T-helper 2 cell treated with Interferon-gamma antibody and Interleukin-4, amounts not matched to agents 5 μg/mL and 100 μg/mL, for 36 hours (primary cell): ENCODE measurements around the gene CALML3.

Experiments
- DNase-seq: peaks from one replicate; pipeline ENCODE4 v3.0.0; 2021; ENCODE audit warnings: low spot score
- H3K27ac Mint-ChIP-seq: one replicate; pipeline ENCODE4 v1.8.0; 2021; ENCODE audit warnings: mild to moderate bottlenecking, mixed read lengths
- H3K27me3 Mint-ChIP-seq: one replicate; pipeline ENCODE4 v1.8.0; 2021; ENCODE audit warnings: low read depth, mixed read lengths
- H3K36me3 Mint-ChIP-seq: one replicate; pipeline ENCODE4 v1.8.0; 2021; ENCODE audit warnings: low read depth, mixed read lengths
- H3K4me1 Mint-ChIP-seq: one replicate; pipeline ENCODE4 v1.8.0; 2021; ENCODE audit warnings: low read depth, mixed read lengths
- H3K4me3 Mint-ChIP-seq: one replicate; pipeline ENCODE4 v1.8.0; 2022; ENCODE audit warnings: mild to moderate bottlenecking, moderate library complexity, mixed read lengths
- H3K9me3 Mint-ChIP-seq: one replicate; pipeline ENCODE4 v1.8.0; 2021; ENCODE audit warnings: mixed read lengths

CALML3 gene

DNA sequence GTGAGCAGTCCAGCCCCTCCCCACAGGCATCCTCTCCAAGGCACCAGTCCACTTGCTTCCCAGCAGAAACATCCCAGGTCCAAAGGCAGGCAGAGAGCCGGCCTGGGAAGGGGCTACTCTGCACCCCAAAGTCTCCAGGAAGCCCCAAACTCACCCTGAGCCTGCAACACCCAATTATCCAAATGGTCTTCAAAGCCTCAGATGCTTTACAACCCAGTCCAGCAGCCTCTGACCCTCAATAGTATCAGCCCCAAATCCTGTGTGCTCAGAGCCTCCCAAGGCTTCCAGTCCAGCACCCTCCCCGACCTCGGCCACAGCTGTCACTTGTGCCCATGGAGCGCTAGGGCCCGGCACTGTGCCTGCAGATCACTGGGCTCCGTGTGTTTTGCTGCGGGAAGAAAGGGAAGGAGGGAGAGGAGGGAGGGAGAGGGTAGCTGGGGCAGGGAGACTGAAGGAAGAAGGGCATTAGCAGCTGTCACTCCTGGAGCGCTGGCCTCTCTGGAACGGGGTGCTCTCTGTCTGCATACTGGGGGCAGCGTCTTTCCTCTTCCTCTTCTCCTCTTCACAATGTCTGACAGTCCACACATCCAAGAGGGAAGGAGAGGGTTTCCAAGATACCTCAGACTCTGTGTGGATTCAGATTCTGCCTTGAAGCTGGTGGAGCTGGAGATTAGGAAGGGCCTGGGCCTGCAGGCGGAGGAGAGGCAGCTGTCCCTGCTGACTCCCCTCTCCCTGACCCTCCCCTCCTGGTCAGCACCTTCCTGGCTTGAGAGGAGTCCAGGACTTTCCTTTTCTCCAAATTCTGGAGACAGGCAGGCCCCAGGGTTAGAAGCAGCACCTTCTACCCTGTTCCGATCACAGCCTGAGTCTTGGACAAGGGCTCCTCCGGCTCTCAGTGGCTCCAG, 38.6 kb upstream of the CALML3 start:
- DNase-seq = no peak
- H3K27ac Mint-ChIP-seq = no peak overlapping the region
- no peaks in the 10 kb centered on the region for H3K36me3 Mint-ChIP-seq
- H3K27me3 Mint-ChIP-seq = no peaks in the 10 kb centered on the region
- no peaks in the 10 kb centered on the region for H3K9me3 Mint-ChIP-seq
- no peak overlapping the region for H3K4me3 Mint-ChIP-seq
- H3K4me1 Mint-ChIP-seq = peaks cover 2% of the 10 kb centered on the region

DNA sequence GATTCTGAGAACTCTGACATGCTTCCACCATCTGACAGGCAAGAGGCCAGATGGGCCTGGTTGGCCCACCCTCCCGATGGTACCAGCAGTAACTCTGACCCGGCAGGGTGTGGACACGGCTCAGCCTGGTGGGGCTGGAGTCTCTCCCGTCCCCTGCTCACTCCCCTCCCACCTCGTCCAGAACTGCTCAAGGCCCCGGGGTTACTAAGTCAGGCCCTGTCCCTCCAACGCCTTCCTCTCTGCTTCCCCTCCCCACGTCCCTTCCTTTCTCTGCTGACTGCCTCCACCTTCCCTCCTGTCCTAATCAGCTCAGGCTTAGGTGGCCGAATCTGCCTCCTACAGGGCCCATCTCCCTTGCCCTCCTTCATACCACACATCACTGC, 37.9 kb upstream of the CALML3 start:
- Mint-ChIP-seq H3K27ac (no peak overlapping the region), H3K4me3 (no peak overlapping the region), H3K4me1 (peaks cover 2% of the 10 kb centered on the region), H3K36me3 (no peaks in the 10 kb centered on the region), H3K27me3 (no peaks in the 10 kb centered on the region), H3K9me3 (no peaks in the 10 kb centered on the region)
- DNase-seq = no peak

DNA sequence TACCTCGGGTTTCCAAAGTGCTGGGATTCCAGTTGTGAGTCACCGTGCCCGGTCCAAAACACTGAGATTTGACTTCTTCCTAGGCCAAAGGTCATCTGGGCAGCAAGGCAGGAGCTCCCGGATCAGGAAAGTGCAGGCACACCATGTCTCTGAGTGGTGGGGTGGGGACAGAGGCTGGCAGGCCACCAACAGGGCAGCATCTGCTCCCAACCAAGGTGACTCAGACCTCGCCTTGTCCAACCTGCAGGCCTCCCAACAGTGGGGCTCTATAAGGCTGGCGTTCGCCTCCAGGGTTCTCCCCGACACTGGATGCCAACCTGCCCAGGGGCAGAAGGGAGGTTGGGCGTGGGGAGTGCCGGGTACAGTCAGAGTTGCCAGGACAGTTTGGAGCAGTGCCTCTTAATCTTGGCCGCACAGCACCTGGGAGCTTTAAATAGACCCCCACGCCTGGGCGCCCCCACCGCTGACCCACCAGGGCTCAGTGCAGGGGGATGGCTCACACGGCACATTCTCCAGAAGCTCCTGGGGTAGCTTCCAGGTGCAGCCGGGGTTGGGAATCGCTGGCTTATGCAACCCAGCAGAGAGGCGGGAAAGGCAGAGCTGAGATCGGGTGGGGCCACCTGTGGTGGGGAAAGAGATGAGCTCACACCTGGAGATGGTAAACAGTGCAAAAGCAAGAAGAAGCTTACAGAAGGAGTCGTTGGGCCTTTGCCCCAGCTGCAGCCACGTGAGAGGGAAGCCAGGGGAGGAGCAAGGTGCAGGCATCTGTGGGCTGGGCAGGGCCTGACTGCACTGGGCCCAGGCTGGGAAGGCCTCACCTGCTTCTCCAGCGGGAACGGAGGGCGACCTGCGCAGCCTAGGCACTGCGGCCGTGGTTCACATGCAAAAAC, 36.2 kb upstream of the CALML3 start:
- no peak overlapping the region for H3K4me3 Mint-ChIP-seq
- no peak for DNase-seq
- no peak overlapping the region for H3K27ac Mint-ChIP-seq
- peaks cover 8% of the 10 kb centered on the region for H3K9me3 Mint-ChIP-seq
- H3K4me1 Mint-ChIP-seq = peaks cover 2% of the 10 kb centered on the region
- H3K27me3 Mint-ChIP-seq = no peaks in the 10 kb centered on the region
- H3K36me3 Mint-ChIP-seq = no peaks in the 10 kb centered on the region

DNA sequence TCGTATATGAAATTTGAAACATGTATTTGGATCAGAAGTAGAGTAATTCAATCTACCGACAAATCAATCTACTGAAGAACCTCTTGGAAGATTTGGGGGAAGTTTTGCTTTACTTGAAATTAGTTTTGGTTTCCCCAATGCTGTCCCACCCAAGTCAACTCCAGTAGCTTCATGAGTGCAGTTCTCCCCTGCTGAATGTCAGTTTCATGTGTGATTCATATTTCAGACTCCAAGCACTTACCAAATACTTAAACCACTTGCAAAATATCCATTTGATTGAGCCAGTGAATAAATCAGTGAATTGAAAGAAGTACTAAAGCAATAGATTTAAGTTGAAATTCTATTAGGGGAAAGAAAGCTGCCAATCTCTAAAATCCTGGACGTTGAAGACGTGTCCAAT, 34.7 kb upstream of the CALML3 start:
- Mint-ChIP-seq H3K4me3 (no peak overlapping the region), H3K9me3 (peaks cover 8% of the 10 kb centered on the region), H3K4me1 (peaks cover 2% of the 10 kb centered on the region), H3K27ac (no peak overlapping the region), H3K36me3 (no peaks in the 10 kb centered on the region), H3K27me3 (no peaks in the 10 kb centered on the region)
- no peak for DNase-seq

DNA sequence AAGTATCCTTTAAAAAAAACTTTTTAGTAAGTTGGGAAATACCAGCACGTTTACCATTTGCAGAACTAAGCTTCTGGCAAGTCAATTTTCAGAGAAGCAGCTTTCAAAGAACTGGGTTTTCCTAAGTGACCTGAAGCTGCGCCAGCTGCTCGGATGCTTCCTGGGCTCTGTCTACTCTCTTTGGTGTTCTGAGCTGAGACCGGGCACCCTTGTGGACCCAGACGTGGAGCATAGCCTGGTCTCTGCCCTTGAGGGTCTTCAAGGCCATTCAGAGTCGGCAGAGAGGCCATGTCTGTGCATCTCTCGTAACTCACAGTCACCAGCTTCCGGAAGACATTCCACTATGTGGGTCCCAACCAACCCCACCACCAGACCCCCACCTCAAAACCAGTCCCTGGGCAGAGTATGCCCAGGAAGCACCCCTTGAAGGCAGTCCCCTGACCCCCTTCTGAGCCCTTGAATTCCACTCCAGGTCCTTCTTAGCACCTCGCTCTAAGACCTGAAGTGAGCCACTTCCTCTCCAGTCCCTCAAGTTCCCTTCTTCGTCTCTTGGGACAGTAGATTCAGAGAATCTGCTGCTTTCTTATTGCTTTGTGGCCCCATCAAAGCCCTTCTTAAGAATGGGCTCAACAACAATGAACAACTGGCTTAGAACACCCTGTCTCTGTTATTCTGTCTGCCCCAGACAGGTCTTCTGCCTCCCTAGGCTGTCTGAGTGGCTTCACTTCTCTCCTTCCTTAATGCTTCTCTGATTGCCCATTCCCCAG, 33.9 kb upstream of the CALML3 start:
- Mint-ChIP-seq H3K27ac (no peak overlapping the region), H3K9me3 (peaks cover 8% of the 10 kb centered on the region), H3K4me1 (peaks cover 2% of the 10 kb centered on the region), H3K4me3 (no peak overlapping the region), H3K27me3 (no peaks in the 10 kb centered on the region), H3K36me3 (no peaks in the 10 kb centered on the region)
- no peak for DNase-seq

DNA sequence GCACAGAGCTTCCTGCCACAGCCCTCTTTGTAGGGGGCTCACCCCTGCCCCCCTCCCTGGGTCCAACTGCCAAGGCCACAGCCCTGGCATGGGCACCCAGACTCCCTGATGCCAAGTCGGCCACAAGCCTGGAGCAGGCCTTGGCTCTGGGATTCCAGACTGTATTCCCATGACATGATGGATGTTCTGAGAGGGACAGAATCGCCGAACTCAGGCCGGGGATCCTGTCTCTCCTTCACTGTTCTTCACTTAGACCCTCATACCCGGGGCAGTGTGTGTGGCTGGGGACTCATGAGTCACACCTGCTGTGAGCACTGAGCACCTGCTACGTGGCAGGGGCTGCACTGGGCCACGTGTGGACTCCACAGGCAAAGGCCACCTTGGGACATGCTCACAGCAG, 33.3 kb upstream of the CALML3 start:
- H3K36me3 Mint-ChIP-seq = no peaks in the 10 kb centered on the region
- H3K9me3 Mint-ChIP-seq = peaks cover 8% of the 10 kb centered on the region
- no peaks in the 10 kb centered on the region for H3K27me3 Mint-ChIP-seq
- H3K4me1 Mint-ChIP-seq = peaks cover 2% of the 10 kb centered on the region
- H3K4me3 Mint-ChIP-seq = no peak overlapping the region
- no peak for DNase-seq
- no peak overlapping the region for H3K27ac Mint-ChIP-seq

DNA sequence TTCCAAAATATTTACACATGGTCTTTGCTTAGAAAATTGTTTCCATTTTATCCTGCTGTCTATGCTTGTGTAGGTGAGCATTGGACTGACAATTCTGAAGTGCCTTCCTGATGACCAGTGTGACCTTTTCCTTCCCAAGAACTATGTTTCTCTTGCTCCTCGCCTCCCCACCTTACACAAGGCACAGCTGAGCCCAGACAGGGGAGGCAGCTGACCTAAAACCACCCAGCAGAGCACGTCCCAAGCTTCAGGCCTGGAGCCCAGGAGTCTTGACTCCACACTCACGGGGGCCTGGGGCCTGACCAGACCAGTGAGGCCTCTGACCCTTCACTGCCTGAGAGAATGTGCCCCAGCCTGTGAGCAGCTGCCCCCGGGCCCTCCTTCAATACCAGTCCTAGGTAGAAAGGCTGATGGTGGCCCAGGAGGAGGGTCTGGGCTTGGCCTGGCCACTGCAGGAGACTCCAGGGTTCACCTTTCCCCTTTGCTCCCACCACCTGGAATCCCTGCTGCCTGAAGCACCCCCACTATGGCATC, 32.4 kb upstream of the CALML3 start:
- no peak for DNase-seq
- H3K9me3 Mint-ChIP-seq = peaks cover 8% of the 10 kb centered on the region
- H3K27ac Mint-ChIP-seq = no peak overlapping the region
- peaks cover 2% of the 10 kb centered on the region for H3K4me1 Mint-ChIP-seq
- H3K4me3 Mint-ChIP-seq = no peak overlapping the region
- H3K36me3 Mint-ChIP-seq = no peaks in the 10 kb centered on the region
- no peaks in the 10 kb centered on the region for H3K27me3 Mint-ChIP-seq

DNA sequence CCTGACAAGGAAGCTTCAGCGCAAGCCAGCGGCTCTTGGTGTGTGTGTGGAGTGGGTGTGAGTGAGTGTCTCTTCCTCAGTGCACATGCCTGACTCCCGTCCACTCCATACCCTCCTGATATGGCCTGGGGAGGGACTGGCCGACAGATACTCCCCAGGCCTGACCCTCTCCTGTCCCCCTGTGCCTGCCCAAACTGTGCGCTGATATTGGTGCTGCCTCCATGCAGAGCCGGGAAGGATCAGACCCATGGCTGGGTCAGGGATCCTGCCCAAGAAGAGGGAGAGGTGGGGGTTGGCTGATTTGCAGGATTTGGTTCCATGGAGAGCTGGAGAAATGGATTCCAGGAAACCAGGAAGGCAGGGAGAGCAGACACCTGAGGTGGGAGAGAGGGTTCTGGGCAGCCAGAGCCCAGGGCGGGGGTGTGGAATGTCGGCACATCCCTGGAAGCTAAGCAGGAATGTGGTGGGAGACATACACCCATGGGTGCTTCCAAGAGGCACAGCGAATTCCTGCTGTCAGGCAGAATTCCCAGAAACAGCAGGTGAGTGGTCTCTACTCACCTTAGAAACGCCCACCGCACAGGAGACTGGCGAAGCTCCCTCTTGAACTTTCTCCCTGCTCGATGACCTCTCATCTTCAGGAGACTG, 31.7 kb upstream of the CALML3 start:
- no peak for DNase-seq
- Mint-ChIP-seq H3K27ac (no peak overlapping the region), H3K4me1 (no peaks in the 10 kb centered on the region), H3K36me3 (no peaks in the 10 kb centered on the region), H3K9me3 (peaks cover 8% of the 10 kb centered on the region), H3K4me3 (no peak overlapping the region), H3K27me3 (no peaks in the 10 kb centered on the region)

DNA sequence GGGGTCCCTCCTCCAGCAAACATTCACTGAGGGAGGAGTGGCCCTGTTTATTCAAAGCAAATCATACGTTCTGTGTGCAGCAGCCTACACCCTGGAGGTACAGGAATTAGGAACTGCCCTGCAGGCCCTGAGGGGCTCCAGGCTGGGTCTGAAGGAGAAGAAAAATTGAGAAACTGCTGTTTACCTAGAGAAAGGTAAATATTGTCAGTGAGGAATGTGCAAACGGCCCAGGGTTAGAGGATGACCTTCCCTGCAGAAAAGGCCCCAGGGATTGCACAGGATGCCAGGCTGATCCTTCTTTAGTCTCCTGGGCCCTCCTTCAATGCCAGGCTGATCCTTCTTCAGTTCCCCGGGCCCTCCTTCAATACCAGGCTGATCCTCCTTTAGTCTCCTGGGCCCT, 31.1 kb upstream of the CALML3 start:
- H3K4me1 Mint-ChIP-seq = no peaks in the 10 kb centered on the region
- H3K9me3 Mint-ChIP-seq = peaks cover 8% of the 10 kb centered on the region
- H3K27me3 Mint-ChIP-seq = no peaks in the 10 kb centered on the region
- no peaks in the 10 kb centered on the region for H3K36me3 Mint-ChIP-seq
- DNase-seq = no peak
- H3K27ac Mint-ChIP-seq = no peak overlapping the region
- H3K4me3 Mint-ChIP-seq = no peak overlapping the region

DNA sequence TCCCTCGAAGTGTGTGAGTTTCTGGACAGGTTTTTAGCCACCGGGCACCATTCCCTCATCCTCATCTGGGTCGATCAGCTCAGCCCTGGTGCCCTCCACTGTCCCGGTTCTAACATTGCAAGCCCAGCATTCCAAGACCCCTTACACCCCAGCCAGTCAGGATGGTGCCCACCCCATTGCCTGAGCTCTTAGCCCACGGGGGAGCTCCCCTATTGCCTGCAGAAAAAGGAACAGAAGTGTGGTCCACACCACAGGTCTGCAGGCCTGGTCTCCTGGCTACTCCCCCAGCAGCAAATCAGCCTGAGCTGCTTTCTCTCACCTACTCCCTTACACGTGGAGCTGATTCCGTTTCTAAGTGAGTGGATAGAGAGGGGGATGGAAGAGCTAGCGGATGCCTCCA, 30.1 kb upstream of the CALML3 start:
- Mint-ChIP-seq H3K36me3 (no peaks in the 10 kb centered on the region), H3K9me3 (peaks cover 8% of the 10 kb centered on the region), H3K4me3 (no peak overlapping the region), H3K27ac (no peak overlapping the region), H3K4me1 (no peaks in the 10 kb centered on the region), H3K27me3 (no peaks in the 10 kb centered on the region)
- DNase-seq = no peak

DNA sequence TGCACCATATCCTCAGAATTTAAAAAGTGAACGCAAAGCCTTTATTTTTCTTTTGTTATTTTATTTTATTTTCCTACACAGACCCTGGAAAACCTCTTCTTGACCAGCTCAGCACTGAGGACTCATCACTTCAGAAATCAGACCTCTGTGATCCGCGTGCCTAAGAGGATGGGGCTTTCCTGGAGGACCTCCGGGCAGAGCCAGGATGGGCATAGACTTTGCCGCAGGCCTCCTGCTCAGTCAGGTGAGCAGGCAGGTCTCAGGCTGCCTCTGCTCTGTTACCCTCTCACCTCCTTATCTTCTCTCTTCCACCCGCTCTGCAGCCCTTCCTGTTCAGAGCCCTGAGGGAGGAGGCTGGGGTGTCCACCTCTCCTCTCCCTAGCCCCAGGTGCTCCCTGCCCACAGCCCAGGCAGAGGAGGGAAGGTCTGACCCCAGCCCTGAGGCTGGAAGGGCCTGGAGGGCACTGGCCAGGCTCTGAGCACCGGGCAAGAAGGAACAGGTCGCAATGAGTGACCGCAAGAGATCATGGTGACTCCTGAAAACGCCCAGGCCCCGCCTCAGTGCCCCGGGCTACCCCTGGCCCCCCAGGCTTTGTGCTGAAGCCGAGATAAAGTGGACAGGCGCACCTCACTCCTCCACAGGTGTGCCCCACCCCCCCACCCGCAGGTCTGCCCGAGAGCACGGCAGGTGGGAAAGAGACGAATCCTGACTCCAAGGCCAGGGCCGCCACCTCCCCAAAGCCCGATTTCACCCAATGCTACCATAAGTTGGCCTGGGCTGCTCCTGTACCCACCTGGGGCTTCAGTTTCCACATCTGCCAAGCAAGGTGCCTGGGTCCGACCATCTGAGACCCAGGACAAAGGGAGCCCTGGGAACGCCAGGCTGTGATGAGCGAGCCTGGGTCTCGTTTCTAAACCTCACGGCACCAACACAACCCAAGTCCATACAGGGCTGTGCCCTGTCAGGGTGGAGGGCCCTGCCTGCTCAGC, 28.2 kb upstream of the CALML3 start:
- no peaks in the 10 kb centered on the region for H3K36me3 Mint-ChIP-seq
- no peaks in the 10 kb centered on the region for H3K27me3 Mint-ChIP-seq
- H3K4me3 Mint-ChIP-seq = no peak overlapping the region
- H3K4me1 Mint-ChIP-seq = no peaks in the 10 kb centered on the region
- H3K27ac Mint-ChIP-seq = no peak overlapping the region
- H3K9me3 Mint-ChIP-seq = peaks cover 8% of the 10 kb centered on the region
- DNase-seq = no peak

DNA sequence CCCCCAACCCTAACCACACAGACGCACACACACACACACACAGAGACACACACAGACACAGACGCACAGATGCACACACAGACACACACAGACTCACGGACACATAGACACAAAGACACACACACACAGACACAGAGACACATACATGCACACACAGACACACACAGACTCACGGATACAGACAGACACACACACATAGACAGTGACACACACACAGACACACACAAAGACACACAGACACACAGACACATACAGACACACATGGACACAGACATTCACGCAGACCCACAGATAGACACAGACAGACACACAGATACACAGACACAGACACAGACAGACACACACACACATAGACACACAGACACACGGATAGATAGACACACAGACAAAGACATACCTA, 27.5 kb upstream of the CALML3 start:
- no peak for DNase-seq
- Mint-ChIP-seq H3K36me3 (no peaks in the 10 kb centered on the region), H3K4me1 (no peaks in the 10 kb centered on the region), H3K4me3 (no peak overlapping the region), H3K27me3 (peaks cover 2% of the 10 kb centered on the region), H3K27ac (no peak overlapping the region), H3K9me3 (peaks cover 6% of the 10 kb centered on the region)
